Measurements from ENCODE around the gene HOXD10. TPM values are rescaled to one million over a fixed set of nuclear protein-coding genes. Genes with fewer than 3 reads are reported as not detected.
A peak's percentile ranks its signal among the peaks of the same experiment; 100 is the strongest.

The HOXD10 gene
- total and polyA plus RNA-seq, 9 of the 15 experiments (the other 6 are each of a cell fraction or from before 2014, with no cell fraction given): not detected

DNA sequence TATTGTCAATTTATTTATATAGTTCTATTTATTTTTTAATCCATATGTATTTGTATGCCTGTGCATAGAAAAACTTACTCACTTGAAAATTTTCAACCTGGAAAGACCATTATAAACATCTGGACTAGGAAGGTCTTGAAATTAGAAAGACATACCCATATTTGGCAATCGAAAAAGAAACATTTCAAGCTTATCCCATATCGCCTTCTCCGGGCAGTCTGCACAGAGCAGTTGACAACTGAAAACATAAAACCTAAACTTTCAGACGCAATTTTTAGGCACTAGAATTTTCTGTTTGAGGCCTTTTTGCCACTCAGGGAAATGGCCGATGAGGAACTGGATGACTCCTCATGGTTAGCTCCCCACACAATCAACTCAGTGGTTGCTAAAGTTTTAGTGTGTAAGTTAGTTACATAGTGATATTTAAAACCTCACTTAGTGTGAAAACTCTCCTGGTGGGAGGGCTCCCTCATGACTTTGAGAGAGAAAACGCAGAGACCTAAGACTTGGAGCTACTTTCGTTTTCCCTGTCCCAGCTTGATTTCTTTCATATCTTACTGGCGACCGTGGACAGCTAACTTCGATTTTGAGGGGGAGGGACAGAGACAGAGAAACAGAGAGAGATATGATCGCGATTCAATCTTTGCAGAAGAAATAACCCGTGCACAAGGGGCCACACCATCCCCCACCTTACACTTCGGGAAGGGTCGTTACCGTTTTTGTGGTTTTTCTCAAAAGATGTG, 20.2 kb upstream of the HOXD10 start (continued):
- TF ChIP-seq, protein P1, sequence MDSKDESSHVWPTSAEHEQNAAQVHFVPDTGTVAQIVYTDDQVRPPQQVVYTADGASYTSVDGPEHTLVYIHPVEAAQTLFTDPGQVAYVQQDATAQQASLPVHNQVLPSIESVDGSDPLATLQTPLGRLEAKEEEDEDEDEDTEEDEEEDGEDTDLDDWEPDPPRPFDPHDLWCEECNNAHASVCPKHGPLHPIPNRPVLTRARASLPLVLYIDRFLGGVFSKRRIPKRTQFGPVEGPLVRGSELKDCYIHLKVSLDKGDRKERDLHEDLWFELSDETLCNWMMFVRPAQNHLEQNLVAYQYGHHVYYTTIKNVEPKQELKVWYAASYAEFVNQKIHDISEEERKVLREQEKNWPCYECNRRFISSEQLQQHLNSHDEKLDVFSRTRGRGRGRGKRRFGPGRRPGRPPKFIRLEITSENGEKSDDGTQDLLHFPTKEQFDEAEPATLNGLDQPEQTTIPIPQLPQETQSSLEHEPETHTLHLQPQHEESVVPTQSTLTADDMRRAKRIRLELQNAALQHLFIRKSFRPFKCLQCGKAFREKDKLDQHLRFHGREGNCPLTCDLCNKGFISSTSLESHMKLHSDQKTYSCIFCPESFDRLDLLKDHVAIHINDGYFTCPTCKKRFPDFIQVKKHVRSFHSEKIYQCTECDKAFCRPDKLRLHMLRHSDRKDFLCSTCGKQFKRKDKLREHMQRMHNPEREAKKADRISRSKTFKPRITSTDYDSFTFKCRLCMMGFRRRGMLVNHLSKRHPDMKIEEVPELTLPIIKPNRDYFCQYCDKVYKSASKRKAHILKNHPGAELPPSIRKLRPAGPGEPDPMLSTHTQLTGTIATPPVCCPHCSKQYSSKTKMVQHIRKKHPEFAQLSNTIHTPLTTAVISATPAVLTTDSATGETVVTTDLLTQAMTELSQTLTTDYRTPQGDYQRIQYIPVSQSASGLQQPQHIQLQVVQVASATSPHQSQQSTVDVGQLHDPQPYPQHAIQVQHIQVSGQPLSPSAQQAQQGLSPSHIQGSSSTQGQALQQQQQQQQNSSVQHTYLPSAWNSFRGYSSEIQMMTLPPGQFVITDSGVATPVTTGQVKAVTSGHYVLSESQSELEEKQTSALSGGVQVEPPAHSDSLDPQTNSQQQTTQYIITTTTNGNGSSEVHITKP (IDR thresholded peaks at IDR 0.05; ENCODE audit: partially characterized antibody): peak; percentile 25
- peak in 1 of 2 experiments; percentile 90; a peak in 2 of 4 replicates for TF ChIP-seq SRF (CRISPR knock-in tag; IDR thresholded peaks at IDR 0.05)
- no peak for TF ChIP-seq ELF4 (CRISPR knock-in tag; IDR thresholded peaks at IDR 0.05)
- TF ChIP-seq BRD9 (IDR thresholded peaks at IDR 0.05; ENCODE audit: low read depth, partially characterized antibody): no peak
- TF ChIP-seq HNRNPLL (IDR thresholded peaks at IDR 0.05; ENCODE audit: low read depth, low read length, poor library complexity, severe bottlenecking): no peak
- TF ChIP-seq SAFB2 (IDR thresholded peaks at IDR 0.05; ENCODE audit: borderline replicate concordance, low read depth, low read length, severe bottlenecking): no peak
- no peak for TF ChIP-seq NRF1 (conservative IDR thresholded peaks at IDR 0.05 in 1 of 2, IDR thresholded peaks at IDR 0.05 in 1 of 2)
- peak; percentile 97 for TF ChIP-seq CBX2 (IDR thresholded peaks at IDR 0.05; ENCODE audit: insufficient read depth, low read length, poor library complexity, severe bottlenecking)
